Fibroblast of skin of left biceps (primary cell): Measurements from ENCODE around the gene NEUROD4.

Experiments used
- DNase-seq, 2 experiments: peaks; one replicate each; pipeline ENCODE4 v3.0.0-alpha.2; 2013; ENCODE audit warnings: low read depth in 2 of 2

The NEUROD4 gene

DNA sequence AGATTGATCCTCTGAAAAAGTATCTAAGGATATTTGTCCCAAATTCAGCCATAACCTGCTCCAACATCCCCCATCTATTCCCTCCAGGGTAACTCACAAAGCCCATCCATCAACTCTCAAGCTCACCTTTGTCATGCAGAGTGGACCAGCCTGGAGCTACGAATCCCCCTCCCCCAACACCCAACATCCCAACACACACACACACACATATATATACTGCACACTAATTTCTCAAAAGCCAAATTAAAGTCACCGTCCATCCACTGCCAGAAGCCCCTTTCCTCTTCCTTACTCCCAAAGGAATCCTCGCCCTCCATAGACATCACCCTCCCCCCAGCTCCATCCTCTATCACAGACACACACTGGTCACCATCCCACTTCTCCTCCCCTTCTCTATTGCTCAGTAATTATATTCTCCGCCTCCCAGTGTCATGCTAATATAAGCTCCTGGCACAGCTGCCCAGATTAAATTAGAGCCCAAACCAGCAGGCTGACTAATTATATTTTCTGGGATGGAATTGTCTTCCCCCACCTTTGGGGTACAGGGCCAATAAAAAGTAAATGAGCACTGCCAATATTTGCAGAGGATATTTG is 21.7 kb upstream of the NEUROD4 start:
- no peak for DNase-seq

GRCh38 chr12:54998958-54999510 is 20.7 kb upstream of the NEUROD4 start:
- DNase-seq: no peak

GRCh38 chr12:55001198-55001868 is 18.4 kb upstream of the NEUROD4 start:
- no peak for DNase-seq

DNA sequence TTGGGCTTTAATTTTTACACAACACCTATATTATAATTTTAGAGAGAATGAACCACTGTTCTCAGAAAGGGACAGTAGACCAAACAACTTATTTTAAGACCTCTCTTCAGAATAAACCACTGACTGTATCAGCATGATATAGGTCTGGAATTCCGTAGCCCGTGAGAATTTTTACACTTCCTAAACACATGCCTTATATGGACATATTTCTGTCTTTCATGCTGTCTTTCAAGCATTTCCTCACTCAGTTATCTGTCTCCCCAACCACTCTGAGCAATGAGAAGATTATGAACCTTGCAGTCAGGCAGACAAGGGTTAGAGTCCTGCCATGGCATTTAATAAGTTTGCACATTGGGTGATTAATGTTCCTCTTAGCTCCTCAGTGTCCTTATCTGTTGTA is 17.4 kb upstream of the NEUROD4 start:
- DNase-seq: no peak

- DNase-seq: no peak
Observed at GRCh38 chr12:55008944-55009585, 10.7 kb upstream of the NEUROD4 start.

DNA sequence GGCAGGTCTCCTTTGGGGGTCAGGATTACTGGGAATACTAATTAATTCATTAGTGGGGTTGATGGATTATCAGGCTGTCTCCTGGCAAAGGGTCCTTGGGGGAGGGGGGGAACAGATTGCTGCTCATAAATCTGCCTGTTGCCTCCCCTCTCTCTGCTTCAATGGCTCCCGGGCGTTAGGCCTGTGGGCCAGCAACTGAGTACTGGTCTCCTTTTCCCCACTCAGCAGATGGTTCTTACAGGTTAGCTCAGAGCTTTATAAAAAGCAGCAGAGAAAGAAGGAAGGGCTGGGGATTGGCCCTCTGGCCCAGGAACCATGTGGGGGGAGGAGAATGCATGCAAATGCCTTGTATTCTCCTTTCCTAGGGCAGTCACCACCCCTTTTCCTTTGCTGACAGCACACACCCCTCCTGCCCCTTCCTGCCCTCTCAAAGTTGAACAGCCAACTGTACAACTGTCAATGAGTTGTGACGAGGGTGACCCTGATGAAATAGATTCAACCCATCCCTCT is 2.3 kb upstream of the NEUROD4 start:
- no peak for DNase-seq

DNA sequence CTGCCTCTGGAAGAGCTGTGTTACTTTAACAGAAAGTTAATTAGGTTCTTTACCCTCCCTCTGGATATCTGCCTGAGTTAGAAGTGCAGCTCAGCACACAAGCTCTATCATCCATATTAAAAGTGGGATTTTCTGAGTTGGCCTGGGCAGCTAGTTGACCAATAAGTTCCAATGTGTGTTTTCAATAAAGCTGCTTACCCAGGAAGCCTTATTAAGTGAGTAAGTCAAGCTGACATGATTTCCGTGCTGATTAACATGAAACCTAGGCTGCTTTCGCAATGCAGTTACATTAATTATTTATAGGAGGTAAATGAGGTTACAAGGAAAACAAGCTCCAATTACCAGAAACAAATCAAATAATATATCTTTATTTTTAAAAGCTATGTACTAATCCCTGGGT is 4.8 kb downstream of the NEUROD4 start:
- no peak for DNase-seq

GRCh38 chr12:55025508-55025907 is 5.7 kb downstream of the NEUROD4 start:
- DNase-seq: no peak

DNA sequence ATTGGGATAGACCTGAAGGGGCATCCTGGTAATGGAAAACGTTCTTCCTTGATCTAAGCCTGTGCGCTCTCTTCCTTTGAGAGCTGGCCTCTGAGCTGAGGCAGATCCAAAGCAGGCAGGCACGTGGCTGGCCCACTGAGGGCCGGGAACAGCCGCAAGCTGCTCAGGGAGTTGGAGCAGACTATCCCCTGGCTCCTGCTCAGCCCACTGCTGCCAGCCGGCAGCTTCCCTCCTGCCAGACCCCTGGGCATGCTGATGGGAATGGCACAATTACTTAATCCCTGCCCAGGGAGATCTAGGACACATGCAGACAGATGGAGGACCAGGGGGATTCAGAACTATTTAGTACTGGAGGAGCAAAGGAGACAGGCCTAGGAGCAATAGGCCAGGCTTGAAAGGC is 14.4 kb downstream of the NEUROD4 start:
- no peak for DNase-seq

GRCh38 chr12:55036326-55037115 is 16.7 kb downstream of the NEUROD4 start:
- no peak for DNase-seq

DNA sequence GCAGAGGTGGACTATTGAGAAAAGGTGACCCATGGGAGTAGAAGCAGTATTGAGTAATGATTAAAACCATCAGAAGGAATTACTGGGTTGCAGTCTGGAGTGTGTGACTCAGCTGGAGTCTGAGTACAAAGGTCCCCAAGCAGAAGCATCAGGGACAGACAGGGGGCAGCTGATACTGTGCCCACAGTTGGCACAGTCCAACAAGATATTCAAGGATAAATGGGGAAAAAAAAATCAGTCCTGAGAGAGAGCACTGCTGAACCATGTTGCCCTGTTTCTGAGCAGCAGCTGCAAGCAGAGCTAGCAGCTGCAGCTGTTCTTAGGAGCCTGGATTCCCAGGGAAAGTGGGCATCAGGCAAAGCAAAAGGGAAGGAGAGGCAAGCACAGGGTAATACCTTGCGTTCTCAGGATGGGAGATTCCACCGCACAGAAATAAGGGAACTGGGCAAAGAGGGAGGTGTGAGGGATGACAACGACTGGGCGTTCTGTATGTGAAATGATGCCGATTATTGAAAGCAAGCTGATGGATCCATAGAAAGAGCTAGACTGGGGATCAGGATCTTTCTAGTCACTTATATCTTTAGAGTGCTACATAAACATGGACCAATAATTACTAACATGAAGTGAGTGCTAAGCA is 17.7 kb downstream of the NEUROD4 start:
- no peak for DNase-seq

DNA sequence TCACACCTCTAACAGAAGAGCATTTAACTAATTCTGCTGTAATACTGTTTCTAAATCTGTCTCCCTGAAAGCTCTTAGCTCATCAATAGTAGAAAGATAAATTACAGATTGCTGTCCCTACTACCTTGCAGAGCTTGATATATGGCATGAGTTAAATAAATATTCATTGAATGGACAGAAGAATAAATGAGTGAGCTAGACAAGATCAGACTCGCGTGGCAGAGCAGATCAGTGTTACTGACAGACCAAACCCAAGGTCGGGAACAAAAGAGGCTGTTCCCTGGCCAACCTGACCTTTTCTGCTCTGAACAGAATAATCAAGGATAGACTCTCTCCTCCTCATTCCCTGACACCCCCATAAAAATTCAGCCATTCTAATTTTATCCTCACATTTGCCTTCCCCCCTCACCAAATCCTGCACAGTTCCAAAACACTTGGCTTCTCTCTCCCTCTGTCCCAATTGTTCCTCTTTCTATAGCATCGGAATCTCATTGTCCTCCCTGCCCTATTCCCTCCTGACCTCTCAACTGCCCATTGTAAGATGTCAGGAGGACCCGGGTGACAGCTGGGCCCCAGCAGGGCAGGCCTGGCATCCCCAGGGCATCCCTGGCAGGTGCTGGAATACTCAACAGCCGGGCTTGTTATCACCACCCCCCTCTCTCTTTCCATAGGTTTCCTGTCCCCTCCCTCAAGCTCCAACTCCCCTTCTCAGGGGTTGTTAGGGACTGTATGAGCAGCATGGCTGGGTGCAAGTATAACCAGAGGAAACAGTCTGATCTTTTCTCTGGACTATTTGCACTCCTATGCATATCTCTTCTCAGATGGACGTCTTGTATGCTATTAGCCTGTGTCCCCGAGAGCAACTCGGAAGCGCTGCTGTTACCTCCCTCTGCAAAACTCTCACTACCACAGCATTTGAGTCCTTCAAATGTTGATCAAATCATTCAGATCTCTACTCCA is 19.9 kb downstream of the NEUROD4 start:
- no peak for DNase-seq

- DNase-seq: no peak
Observed at GRCh38 chr12:55041345-55042055, 21.7 kb downstream of the NEUROD4 start.

GRCh38 chr12:55043542-55043941 is 23.8 kb downstream of the NEUROD4 start:
- no peak for DNase-seq

DNA sequence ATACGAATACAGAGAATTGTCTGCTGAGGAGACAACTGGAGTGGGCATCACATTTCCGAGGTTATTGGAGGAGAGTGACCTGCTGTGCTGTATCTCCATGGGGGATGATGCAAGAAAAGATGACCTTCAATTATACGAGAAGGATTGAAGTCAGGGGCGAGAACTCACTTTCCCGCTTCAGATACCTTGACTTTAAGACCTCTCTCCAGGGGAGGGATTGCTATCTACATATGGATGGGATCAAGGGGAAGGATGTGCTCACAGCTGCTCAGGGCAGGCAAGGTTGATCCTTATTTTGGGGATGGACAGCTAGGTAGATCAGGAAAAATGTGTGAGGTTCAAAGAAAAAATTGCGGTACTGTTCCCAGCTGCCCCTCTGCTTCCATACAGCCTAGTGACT is 24.4 kb downstream of the NEUROD4 start:
- no peak for DNase-seq

GRCh38 chr12:55049676-55050075 is 29.9 kb downstream of the NEUROD4 start:
- DNase-seq: no peak

DNA sequence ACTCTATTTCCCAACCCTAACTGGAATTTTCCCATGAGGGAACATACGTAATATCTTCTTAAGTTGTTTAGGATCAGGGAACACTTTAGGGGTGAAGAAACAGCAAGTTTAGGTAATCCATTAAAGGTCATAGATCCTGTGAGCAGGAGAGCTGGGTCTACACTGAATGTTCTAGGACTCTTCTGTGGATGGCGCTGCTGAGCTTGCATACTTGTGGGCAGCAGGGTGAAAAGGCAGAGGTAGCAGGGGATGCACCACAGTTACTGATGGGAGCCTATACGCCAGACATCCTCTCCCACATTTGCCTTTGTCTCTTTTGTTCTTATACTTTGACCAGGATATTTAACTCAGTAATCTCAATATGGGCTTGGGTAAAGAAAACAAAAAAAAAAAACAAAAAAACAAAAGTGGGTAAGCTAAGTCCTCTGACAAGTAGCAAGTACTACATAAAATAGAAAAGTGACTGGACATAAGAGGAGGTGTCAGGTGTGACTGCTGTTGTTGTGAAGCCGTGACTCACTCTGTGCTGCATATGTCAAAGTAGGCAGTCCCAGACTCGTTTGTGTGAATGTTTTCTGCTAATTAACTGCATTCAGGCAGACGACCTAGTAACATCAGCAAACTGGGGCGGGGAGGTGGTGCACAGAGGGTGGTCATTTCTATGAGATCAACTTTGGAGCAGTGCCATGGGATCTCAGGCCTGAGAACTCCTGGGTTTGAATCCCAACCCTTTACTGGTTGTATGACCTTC is 31.6 kb downstream of the NEUROD4 start:
- no peak for DNase-seq

DNA sequence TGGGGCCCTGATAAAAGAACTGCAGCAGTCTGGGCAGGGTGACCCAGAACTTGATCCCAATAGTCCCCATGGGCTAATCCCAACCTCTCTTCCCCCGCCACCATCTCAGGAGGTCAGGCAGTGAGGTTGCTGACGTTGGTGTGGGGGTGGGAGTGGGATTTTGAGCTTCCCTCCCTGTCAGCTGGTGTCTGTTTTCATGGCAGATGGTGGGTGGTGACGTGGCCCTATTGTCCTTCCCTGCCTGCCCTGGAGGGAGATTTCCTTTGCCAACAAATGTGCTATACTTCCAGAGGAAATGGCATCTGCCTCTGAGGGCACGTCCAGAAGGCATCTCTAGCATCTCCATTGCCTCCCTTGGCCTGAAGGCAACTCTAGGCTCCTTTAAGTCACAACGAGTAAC is 37.7 kb downstream of the NEUROD4 start:
- no peak for DNase-seq

DNA sequence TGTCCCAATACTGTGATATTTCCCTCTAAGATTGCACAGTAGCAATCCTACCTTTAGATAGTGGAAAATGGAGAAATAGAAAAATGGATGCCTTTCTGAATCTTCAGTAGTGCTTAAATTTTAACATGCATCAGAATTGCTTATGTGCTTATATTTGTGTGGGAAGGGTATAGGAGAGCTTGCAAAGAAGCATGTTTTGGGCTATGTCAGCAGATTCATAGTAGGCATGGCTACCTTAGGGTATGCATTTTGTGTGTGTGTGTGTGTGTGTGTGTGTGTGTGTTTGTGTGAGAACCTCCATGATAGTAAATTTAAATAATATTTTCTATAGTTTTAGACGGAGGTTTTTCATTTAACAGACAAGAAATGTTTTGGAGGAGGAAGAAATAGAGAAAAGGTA is 38.3 kb downstream of the NEUROD4 start:
- no peak for DNase-seq
